SH-SY5Y (cell line): ENCODE measurements around the gene TFEB.

Experiments used
- GATA2 ChIP-seq: IDR thresholded peaks from 2 replicates; pipeline ENCODE4 v1.6.1; 2011; ENCODE audit warnings: mild to moderate bottlenecking, low read depth, low read length
- GATA3 ChIP-seq: IDR thresholded peaks from 2 replicates; pipeline ENCODE4 v1.6.1; 2011; ENCODE audit warnings: low read depth, mild to moderate bottlenecking, low read length, moderate library complexity

GRCh38 chr6:41704028-41704427 lies 31.4 kb downstream of the TFEB start:
- no peak for TF ChIP-seq GATA3
- no peak for TF ChIP-seq GATA2
